Measurements from ENCODE around the gene GMCL2.

Gene GMCL2

DNA sequence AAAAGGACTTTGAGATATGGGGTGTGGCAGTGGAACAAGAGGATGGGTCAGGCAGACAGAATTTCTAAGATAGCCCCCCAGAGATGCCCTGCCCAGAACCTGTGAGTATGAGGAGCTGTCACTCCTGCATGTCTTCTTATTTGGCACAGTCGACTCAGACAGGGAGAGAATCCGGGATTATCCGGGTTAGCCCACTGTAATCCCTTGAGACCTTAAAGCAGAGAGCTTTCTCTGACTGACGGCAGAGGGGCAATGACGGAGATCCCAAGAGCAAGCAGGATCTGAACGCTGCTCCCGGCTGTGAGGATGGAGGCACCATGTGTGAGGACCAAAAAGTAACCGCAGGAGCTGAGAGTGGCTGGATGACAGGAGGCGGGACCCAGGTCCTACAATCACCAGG lies 24.7 kb downstream of the GMCL2 start:
- no peak overlapping the region for H3K4me3 ChIP-seq (ENCODE audit: low read depth, low read length)
- no peaks in the 10 kb centered on the region for H3K36me3 ChIP-seq (ENCODE audit: control insufficient read depth, insufficient read depth, low read length)
- no peaks in the 10 kb centered on the region for H3K9me3 ChIP-seq (ENCODE audit: control insufficient read depth, insufficient read depth, low read length)
- H3K9ac ChIP-seq (ENCODE audit: low read depth, low read length), result no peak overlapping the region
- H3K27me3 ChIP-seq (ENCODE audit: control insufficient read depth, insufficient read depth, low read length), result peaks cover 2% of the 10 kb centered on the region
- peaks cover 4% of the 10 kb centered on the region for H3K4me1 ChIP-seq (ENCODE audit: control insufficient read depth, insufficient read depth, low read length)

DNA sequence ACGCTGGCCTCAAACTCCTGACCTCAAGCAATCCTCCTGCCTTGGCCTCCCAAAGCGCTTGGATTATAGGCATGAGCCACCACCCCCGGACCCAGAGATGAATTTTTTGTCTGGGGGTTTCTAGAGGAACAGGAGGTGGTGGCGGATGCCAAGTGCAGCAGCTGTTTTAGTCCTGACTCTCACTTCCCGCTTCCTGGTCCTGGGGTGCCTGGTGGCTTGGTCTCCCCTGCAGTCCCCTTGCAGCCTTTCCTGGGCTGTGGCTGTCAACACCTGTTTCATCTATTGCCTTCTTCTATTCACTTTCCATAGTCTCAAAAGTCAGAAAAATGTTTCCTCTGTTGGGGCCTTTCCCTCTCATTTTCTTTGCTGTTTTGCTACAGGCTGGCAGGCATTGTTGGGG lies 27.0 kb downstream of the GMCL2 start:
- Histone ChIP-seq H3K36me3 (ENCODE audit: control insufficient read depth, insufficient read depth, low read length) (no peaks in the 10 kb centered on the region), H3K4me3 (ENCODE audit: low read depth, low read length) (no peak overlapping the region), H3K9me3 (ENCODE audit: control insufficient read depth, insufficient read depth, low read length) (no peaks in the 10 kb centered on the region), H3K9ac (ENCODE audit: low read depth, low read length) (no peak overlapping the region), H3K27me3 (ENCODE audit: control insufficient read depth, insufficient read depth, low read length) (peaks cover 2% of the 10 kb centered on the region), H3K4me1 (ENCODE audit: control insufficient read depth, insufficient read depth, low read length) (peaks cover 4% of the 10 kb centered on the region)

DNA sequence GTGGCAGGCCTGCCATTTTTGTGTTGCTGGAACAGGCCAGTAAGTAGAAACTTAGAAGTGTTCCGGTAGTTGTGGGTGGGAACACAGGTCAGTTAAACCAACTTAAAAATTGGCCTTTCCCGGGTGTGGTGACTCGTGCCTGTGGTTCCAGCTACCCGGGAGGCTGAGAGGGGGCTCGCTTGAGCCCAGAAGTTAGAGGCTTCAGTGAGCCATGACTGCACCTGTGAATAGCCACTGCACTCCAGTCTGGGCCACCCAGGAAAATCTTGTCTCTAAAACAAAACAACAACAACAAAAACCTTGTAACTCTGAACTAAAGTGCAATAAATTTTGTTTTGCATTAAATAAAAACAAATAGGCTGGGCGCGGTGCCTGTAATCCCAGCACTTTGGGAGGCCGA lies 32.1 kb downstream of the GMCL2 start:
- Histone ChIP-seq H3K36me3 (ENCODE audit: control insufficient read depth, insufficient read depth, low read length) (peaks cover 11% of the 10 kb centered on the region), H3K9me3 (ENCODE audit: control insufficient read depth, insufficient read depth, low read length) (no peaks in the 10 kb centered on the region), H3K4me3 (ENCODE audit: low read depth, low read length) (no peak overlapping the region), H3K27me3 (ENCODE audit: control insufficient read depth, insufficient read depth, low read length) (no peaks in the 10 kb centered on the region), H3K9ac (ENCODE audit: low read depth, low read length) (no peak overlapping the region), H3K4me1 (ENCODE audit: control insufficient read depth, insufficient read depth, low read length) (no peaks in the 10 kb centered on the region)

DNA sequence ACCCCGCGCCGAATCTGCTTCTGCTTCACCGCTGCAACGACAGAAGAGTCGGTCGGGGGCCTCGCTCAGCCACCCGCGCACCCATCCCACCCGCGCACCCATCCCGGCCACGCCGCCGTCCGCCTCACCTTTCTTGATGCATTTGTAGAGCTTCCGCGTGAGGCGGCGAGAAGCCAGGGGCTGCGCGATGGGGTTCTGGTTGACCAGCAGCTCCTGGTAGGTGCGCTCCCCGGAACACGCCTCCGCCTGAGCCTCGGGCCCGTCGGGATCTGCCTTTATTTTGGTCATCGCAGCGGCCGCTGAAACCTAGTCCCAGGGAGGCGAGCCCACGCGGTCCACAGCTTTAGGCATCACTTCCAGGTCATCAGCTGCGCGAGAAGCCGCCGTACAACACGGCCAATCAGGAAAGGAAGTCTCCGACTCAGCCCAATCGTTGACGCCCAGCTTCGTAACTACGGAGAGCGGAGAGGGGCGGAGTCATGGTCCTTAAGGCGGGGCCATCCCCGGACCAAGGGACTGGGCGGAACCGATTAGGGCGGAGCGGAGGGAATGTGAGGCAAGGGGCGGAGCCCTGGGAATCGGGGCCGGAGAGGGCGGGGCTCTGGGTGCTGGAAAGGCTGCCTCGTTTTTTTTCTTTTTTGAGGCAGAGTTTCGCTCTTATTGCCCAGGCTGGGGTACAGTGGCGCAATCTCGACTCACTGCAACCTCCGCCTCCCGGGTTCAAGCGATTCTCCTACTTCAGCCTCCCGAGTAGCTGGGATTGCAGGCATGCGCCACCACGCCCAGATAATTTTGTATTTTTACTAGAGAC lies 33.4 kb downstream of the GMCL2 start, which contains the start of gene NHP2:
NHP2 (minus strand) TSS at position 356 of the 811 bp plus-strand sequence; CDS start at position 288, 68 bp downstream.
- Histone ChIP-seq H3K36me3 (ENCODE audit: control insufficient read depth, insufficient read depth, low read length) (peaks cover 24% of the 10 kb centered on the region), H3K4me1 (ENCODE audit: control insufficient read depth, insufficient read depth, low read length) (no peaks in the 10 kb centered on the region), H3K27me3 (ENCODE audit: control insufficient read depth, insufficient read depth, low read length) (no peaks in the 10 kb centered on the region), H3K9me3 (ENCODE audit: control insufficient read depth, insufficient read depth, low read length) (no peaks in the 10 kb centered on the region), H3K9ac (ENCODE audit: low read depth, low read length) (peak within 1 kb of the TSS; percentile 83), H3K4me3 (ENCODE audit: low read depth, low read length) (peak within 1 kb of the TSS; percentile 90)

DNA sequence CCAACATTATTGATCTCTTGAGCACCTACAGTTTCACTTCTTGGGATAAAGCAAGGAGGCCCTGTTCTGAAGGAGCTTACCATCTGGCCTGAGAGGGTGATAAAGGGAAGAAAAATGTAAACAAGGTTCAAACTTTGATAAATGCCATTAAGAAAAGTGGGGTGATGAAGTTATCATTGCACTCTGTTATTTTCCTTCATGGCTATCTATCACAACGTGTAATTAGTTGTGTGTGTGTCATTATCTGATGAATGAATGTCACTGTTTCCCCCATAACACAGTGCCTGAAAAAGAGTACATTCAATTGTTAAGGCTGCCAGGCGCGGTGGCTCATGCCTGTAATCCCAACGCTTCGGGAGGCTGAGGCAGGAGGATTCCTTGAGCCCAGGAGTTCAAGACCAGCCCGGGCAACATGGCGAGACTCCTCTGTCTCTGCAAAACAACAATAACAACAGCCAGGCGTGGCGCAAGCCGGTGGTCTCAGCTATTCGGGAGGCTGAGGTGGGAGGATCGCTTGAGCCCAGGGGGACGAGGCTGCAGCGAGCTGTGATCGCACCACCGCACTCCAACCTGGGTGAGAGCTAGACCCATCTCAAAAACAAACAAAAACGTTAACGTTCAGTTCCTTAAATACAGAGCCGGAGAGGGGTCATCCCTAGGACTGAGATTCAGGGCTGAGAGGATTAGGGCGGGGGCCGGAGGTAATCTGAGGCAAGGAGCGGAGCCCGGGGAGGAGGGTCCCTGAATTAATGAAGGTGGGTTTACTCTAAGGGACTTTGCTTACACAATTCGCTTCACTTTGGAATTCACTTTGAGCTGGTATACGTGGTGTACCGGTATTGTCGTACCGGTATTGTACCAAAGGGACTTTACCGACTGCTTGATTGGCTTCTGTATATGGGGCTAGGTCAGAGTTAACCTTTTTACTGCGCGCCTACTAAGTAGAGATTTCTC lies 34.4 kb downstream of the GMCL2 start:
- Histone ChIP-seq H3K27me3 (ENCODE audit: control insufficient read depth, insufficient read depth, low read length) (no peaks in the 10 kb centered on the region), H3K4me1 (ENCODE audit: control insufficient read depth, insufficient read depth, low read length) (no peaks in the 10 kb centered on the region), H3K36me3 (ENCODE audit: control insufficient read depth, insufficient read depth, low read length) (peaks cover 33% of the 10 kb centered on the region), H3K4me3 (ENCODE audit: low read depth, low read length) (peak overlapping the region; percentile 90), H3K9ac (ENCODE audit: low read depth, low read length) (peak overlapping the region; percentile 83), H3K9me3 (ENCODE audit: control insufficient read depth, insufficient read depth, low read length) (no peaks in the 10 kb centered on the region)

DNA sequence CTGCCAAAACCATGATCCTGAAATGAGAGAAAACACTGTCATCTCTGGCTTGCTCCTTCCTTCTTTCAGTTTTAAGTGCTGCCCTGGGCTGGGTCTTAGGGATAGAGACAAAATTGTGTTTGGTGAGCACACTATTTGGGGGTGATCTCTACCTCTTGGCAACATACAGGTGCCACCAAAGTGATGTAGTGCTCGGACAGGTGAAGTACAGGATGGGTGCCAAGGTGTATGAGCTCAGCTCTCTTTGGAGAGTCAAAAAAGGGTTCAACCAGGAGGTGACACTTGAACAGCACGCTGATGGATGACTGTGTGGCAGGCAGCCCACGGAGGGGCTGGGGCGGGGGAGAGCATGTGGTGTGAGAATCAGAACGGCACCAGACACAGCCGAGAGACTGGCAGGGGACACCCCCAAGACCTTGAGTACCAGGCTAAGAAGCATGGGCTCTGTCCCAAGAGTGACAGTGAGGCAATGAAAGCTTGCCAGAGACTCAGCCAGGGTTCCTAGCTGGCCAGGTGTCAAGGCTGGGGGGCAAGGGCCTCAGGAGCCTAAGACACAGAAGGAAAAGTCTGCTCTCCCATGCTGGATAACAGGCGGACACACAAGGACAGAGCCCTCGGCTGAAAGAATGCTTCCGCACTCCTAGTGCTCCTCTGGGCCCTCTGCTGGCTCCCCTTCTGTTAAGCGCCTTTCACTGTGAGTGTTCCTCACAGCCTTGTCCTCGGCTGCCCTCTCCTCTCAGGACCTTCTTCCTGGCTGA lies 36.0 kb downstream of the GMCL2 start:
- H3K27me3 ChIP-seq (ENCODE audit: control insufficient read depth, insufficient read depth, low read length), result no peaks in the 10 kb centered on the region
- peaks cover 49% of the 10 kb centered on the region for H3K36me3 ChIP-seq (ENCODE audit: control insufficient read depth, insufficient read depth, low read length)
- no peaks in the 10 kb centered on the region for H3K9me3 ChIP-seq (ENCODE audit: control insufficient read depth, insufficient read depth, low read length)
- H3K4me1 ChIP-seq (ENCODE audit: control insufficient read depth, insufficient read depth, low read length), result no peaks in the 10 kb centered on the region
- H3K4me3 ChIP-seq (ENCODE audit: low read depth, low read length), result no peak overlapping the region
- H3K9ac ChIP-seq (ENCODE audit: low read depth, low read length), result no peak overlapping the region

DNA sequence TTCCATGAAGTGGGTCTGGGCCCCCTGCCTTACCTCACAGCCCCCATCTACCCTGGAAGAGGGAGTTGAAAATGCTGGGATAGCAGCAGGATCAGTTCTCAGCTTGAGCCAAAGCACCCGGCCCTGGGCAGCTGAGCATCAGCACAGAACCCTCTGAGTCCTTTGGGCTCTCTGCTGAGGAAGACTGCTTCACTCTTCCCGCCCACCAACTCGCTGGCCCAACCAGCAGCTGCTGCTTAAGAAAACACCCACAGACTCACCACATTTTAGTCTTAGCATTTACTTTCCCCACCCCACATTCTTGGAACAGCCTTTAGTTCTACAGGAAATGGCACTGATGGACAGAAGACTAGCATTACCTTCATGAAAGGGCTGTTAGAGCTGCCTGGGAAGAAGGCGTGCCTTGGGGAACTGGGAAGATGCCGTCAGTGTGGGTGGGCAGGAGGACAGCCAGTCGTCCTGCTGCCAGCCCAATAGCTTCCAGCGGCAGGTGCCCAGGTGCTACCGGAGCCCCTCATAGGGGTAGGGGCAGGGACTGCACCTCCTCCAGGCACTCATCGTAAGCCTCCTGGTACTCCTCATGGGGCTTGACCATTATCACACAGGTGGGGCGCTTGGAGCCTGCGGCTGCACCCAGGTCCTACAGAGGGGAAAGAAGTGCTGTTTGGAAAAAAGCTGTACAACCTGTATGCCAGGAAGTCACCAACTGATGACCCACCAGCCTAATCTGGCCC lies 37.8 kb downstream of the GMCL2 start:
- Histone ChIP-seq H3K4me1 (ENCODE audit: control insufficient read depth, insufficient read depth, low read length) (no peaks in the 10 kb centered on the region), H3K36me3 (ENCODE audit: control insufficient read depth, insufficient read depth, low read length) (peaks cover 62% of the 10 kb centered on the region), H3K9ac (ENCODE audit: low read depth, low read length) (no peak overlapping the region)

DNA sequence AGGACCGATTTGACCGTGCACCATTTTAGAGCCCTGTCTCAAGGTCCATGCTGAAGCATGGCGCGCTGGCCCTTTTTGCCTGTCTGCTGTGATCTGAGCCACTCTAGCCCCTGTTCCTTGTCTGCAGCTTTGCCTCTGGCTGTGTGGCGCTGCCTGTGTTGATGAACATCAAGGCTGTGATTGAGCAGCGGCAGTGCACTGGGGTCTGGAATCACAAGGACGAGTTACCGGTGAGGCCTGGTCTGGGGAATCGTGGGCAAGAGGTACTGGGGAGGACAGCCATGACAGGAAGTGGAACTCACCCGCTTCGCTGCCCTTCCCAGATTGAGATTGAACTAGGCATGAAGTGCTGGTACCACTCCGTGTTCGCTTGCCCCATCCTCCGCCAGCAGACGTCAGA lies 39.8 kb downstream of the GMCL2 start:
- no peak overlapping the region for H3K9ac ChIP-seq (ENCODE audit: low read depth, low read length)
- H3K36me3 ChIP-seq (ENCODE audit: control insufficient read depth, insufficient read depth, low read length), result peaks cover 79% of the 10 kb centered on the region
- no peaks in the 10 kb centered on the region for H3K27me3 ChIP-seq (ENCODE audit: control insufficient read depth, insufficient read depth, low read length)
- no peaks in the 10 kb centered on the region for H3K9me3 ChIP-seq (ENCODE audit: control insufficient read depth, insufficient read depth, low read length)
- H3K4me3 ChIP-seq (ENCODE audit: low read depth, low read length), result no peak overlapping the region
- no peaks in the 10 kb centered on the region for H3K4me1 ChIP-seq (ENCODE audit: control insufficient read depth, insufficient read depth, low read length)

More for the DNA sequence above, 37.8 kb downstream of the GMCL2 start:
- H3K27me3 ChIP-seq (ENCODE audit: control insufficient read depth, insufficient read depth, low read length), result no peaks in the 10 kb centered on the region
- no peaks in the 10 kb centered on the region for H3K9me3 ChIP-seq (ENCODE audit: control insufficient read depth, insufficient read depth, low read length)
- H3K4me3 ChIP-seq (ENCODE audit: low read depth, low read length), result no peak overlapping the region

DNA sequence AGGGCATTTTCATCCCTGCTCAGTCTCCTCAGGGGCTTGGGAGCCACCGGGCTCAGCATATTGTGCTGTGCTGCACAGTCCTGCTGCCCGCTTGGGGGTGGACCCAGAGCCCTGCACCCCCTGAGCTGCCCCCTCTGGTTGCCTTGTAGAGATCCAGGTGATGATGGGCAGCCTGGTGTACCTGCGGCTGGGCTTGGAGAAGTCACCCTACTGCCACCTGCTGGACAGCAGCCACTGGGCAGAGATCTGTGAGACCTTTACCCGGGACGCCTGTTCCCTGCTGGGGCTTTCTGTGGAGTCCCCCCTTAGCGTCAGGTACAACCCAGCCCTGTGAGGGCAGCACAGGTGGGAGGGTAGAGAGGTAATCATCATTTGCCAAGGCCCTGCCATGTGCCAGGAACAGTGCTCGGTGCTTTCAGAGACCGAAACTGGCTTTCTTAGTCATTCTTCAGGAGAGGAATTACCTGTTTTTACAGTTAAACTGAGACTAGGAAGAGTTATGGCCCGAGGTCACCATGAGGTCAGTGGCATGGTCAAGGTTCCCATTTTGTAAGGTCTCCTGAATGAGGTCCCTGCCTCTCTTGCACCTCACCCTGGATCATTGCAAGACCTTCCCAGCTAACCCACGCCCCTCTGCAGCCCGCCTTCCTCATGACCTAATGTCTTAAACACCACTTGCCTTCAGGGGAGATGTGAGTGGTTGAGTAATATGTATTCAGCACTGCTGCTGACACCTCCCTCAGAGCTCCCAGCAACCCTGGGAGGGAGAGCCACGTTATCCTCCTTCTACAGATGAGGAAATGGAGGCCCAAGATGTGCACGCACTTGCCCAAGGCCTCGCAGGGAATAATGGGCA lies 41.0 kb downstream of the GMCL2 start:
- H3K36me3 ChIP-seq (ENCODE audit: control insufficient read depth, insufficient read depth, low read length), result peaks cover 82% of the 10 kb centered on the region
- H3K4me3 ChIP-seq (ENCODE audit: low read depth, low read length), result no peak overlapping the region

DNA sequence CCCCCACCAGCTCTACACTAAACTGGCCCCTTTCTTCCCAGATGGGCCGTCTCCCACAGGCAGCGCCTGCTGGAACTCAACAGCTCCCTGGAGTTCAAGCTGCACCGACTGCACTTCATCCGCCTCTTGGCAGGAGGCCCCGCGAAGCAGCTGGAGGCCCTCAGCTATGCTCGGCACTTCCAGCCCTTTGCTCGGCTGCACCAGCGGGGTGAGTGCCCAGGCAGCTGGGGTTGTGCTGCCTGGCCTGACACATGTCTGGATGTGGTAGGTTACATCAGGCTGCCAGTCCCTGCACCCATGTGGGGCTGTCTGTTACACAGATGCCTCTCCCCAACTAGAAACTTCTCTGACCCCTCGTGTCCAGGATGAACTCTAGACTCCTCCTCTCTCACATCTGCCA lies 43.3 kb downstream of the GMCL2 start:
- no peaks in the 10 kb centered on the region for H3K9me3 ChIP-seq (ENCODE audit: control insufficient read depth, insufficient read depth, low read length)
- H3K9ac ChIP-seq (ENCODE audit: low read depth, low read length), result no peak overlapping the region
- no peaks in the 10 kb centered on the region for H3K4me1 ChIP-seq (ENCODE audit: control insufficient read depth, insufficient read depth, low read length)
- no peak overlapping the region for H3K4me3 ChIP-seq (ENCODE audit: low read depth, low read length)
- H3K36me3 ChIP-seq (ENCODE audit: control insufficient read depth, insufficient read depth, low read length), result peaks cover 71% of the 10 kb centered on the region
- H3K27me3 ChIP-seq (ENCODE audit: control insufficient read depth, insufficient read depth, low read length), result no peaks in the 10 kb centered on the region

More for the DNA sequence above, 41.0 kb downstream of the GMCL2 start:
- no peaks in the 10 kb centered on the region for H3K9me3 ChIP-seq (ENCODE audit: control insufficient read depth, insufficient read depth, low read length)
- no peaks in the 10 kb centered on the region for H3K27me3 ChIP-seq (ENCODE audit: control insufficient read depth, insufficient read depth, low read length)
- no peaks in the 10 kb centered on the region for H3K4me1 ChIP-seq (ENCODE audit: control insufficient read depth, insufficient read depth, low read length)
- no peak overlapping the region for H3K9ac ChIP-seq (ENCODE audit: low read depth, low read length)
